Lower leg skin (tissue), 3 donors: ENCODE data around the gene KRTAP5-1.

Source experiments
- CTCF ChIP-seq, 3 donors: fragments of 450-650 bp; IDR thresholded peaks; one replicate each; pipeline ENCODE4 v1.5.1; 2016; ENCODE audit warnings: antibody characterized with exemption in 3 of 3, mild to moderate bottlenecking in 3 of 3, moderate library complexity in 2 of 3
- POLR2A ChIP-seq, 2 donors: fragments of 450-650 bp; IDR thresholded peaks; one replicate each; pipeline ENCODE4 v1.6.1; 2016 to 2017; ENCODE audit warnings: antibody characterized with exemption in 2 of 2, mild to moderate bottlenecking in 1 of 2, moderate library complexity in 1 of 2

- TF ChIP-seq CTCF (IDR thresholded peaks at IDR 0.05) (no peak), POLR2A (IDR thresholded peaks at IDR 0.05) (no peak)
These were observed 45.2 kb upstream of the KRTAP5-1 start for GRCh38 chr11:1630271-1630670.
